ENCODE results near the gene CTDNEP1. TPM values are rescaled to one million over a fixed set of nuclear protein-coding genes. Genes with fewer than 3 reads are reported as not detected.

Gene CTDNEP1
- total and polyA plus RNA-seq, 2 of the 4 experiments (the other 2 are of a cell fraction): 23.8 to 132 TPM

DNA sequence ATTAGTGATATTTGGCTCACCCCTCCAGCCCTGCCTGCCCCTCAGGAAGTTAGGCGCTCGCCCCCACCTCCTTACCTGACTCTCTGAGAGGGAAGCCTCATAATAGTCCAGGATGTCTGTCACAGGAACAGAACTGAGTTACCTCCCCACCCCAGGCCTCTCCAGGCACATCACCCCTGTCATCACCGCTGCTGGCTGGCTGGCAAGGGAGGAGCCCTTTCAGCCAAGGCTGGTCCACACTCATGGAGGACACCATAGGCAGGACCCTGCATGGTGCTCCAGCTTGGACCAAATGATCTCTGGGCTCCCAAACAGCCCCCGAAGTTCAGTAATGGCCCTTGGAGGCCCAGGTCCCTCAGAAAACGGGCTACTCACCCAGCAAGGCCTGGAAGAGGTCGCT, 33.4 kb downstream of the CTDNEP1 start:
- TF ChIP-seq BHLHE40 (IDR thresholded peaks at IDR 0.05; ENCODE audit: low read depth, low read length) (no peak), MAZ (IDR thresholded peaks at IDR 0.05; ENCODE audit: borderline replicate concordance, low read depth, low read length) (no peak)
- H4K5ac ChIP-seq (ENCODE audit: low read depth, low read length): peak overlapping the region; percentile 91
- BruUV-seq (replicated peaks): no TSS peak
- ChIA-PET CTCF (no interaction called here), POLR2A (ENCODE audit: unreplicated experiment) (interaction anchor here (0.6 kb wide), 1 partner anchor 386 kb away, joined by 9 read pairs; no protein-coding TSS in a partner anchor)
- dilution Hi-C loops (cut with HindIII; ENCODE audit: low sequenced_read_pairs, unreplicated experiment) (no loop called here), in situ Hi-C loops (cut with MboI; ENCODE audit: low sequenced_read_pairs) (no loop called here), intact Hi-C loops (cut with micrococcal nuclease) (no loop called here)
- no peak overlapping the region for H2BK20ac ChIP-seq (ENCODE audit: low read depth, low read length)
- H3K56ac ChIP-seq (ENCODE audit: extremely low read depth, insufficient read depth, low read length): peak overlapping the region; percentile 36; the same call in 1 of the 2 replicates
- ATAC-seq (ENCODE audit: low read depth) (no peak), DNase-seq (no peak)
- H3K9ac ChIP-seq (ENCODE audit: low read depth, low read length): peak overlapping the region; percentile 86
- H3K18ac ChIP-seq (ENCODE audit: low read depth, low read length): peak overlapping the region; percentile 76; the same call in 1 of the 2 replicates
- peak overlapping the region; percentile 94 for H2AFZ ChIP-seq (replicated peaks; ENCODE audit: low read length, poor library complexity)
- peak overlapping the region; percentile 96 for H3K4me2 ChIP-seq (ENCODE audit: low read depth, low read length)
- H4K8ac ChIP-seq (ENCODE audit: low read depth in 2 of 2, low read length in 2 of 2): peak overlapping the region; percentile 71 to 99
- peak overlapping the region; percentile 93 for H3K4ac ChIP-seq (ENCODE audit: low read depth, low read length)
- H3K14ac ChIP-seq (replicated peaks; ENCODE audit: low read depth, low read length): peak overlapping the region; percentile 92
- peak overlapping the region; percentile 79; the same call in 1 of the 2 replicates for H2BK120ac ChIP-seq (ENCODE audit: low read depth, low read length)
- peak overlapping the region; percentile 21 for H2AK5ac ChIP-seq (ENCODE audit: low read depth, low read length)
- H2BK5ac ChIP-seq (ENCODE audit: low read depth, low read length, poor library complexity, severe bottlenecking): peak overlapping the region; percentile 87
- no peaks in the 10 kb centered on the region for H3K9me3 ChIP-seq (ENCODE audit: control insufficient read depth, insufficient read depth, low read length)
- peak overlapping the region; percentile 69; the same call in 2 of the 3 replicates for H2BK15ac ChIP-seq (ENCODE audit: low read depth, low read length)
- H4K20me1 ChIP-seq (ENCODE audit: insufficient read depth, low read length): peaks cover 64% of the 10 kb centered on the region
- H3K27me3 ChIP-seq (ENCODE audit: control insufficient read depth, insufficient read depth, low read length): no peaks in the 10 kb centered on the region
- H3K36me3 ChIP-seq (ENCODE audit: control insufficient read depth, insufficient read depth, low read length): peaks cover 22% of the 10 kb centered on the region
- peaks cover 12 to 88% of the 10 kb centered on the region in 2 experiments for H3K79me1 ChIP-seq (ENCODE audit: low read depth in 1 of 2, low read length in 2 of 2)
- peak overlapping the region; percentile 88 for H3K27ac ChIP-seq (ENCODE audit: insufficient read depth, low read length)
- no peak overlapping the region for H3K4me3 ChIP-seq (ENCODE audit: insufficient read depth, low read depth, low read length)
- WGBS, 2 experiments (ENCODE audit: extremely low coverage in 2 of 2, insufficient read length in 1 of 2): 75% methylated on average over 2 of the region's 6 CpGs; no CpG with 5 or more reads in 1 of the 2 experiments
- peak overlapping the region; percentile 91 for H4K91ac ChIP-seq (ENCODE audit: insufficient read depth, low read depth, low read length)
- H3K4me1 ChIP-seq (ENCODE audit: control insufficient read depth, insufficient read depth, low read length): peaks cover 28% of the 10 kb centered on the region
- peak overlapping the region; percentile 89 for H2AK9ac ChIP-seq (replicated peaks; ENCODE audit: low read depth, low read length, poor library complexity)
- H3K9me1 ChIP-seq (ENCODE audit: insufficient read depth, low read length): peaks cover 28% of the 10 kb centered on the region
- peak overlapping the region; percentile 73; the same call in 1 of the 2 replicates for H3K23ac ChIP-seq (ENCODE audit: low read depth, low read length)
